GM19452 (cell line): ENCODE data around the gene TYMP.

Experiments used
- ATAC-seq: cut with Tn5 transposase; IDR thresholded peaks from one replicate; pipeline ENCODE4 v1.9.1; 2021; ENCODE audit not compliant: unreplicated experiment

TYMP gene

DNA sequence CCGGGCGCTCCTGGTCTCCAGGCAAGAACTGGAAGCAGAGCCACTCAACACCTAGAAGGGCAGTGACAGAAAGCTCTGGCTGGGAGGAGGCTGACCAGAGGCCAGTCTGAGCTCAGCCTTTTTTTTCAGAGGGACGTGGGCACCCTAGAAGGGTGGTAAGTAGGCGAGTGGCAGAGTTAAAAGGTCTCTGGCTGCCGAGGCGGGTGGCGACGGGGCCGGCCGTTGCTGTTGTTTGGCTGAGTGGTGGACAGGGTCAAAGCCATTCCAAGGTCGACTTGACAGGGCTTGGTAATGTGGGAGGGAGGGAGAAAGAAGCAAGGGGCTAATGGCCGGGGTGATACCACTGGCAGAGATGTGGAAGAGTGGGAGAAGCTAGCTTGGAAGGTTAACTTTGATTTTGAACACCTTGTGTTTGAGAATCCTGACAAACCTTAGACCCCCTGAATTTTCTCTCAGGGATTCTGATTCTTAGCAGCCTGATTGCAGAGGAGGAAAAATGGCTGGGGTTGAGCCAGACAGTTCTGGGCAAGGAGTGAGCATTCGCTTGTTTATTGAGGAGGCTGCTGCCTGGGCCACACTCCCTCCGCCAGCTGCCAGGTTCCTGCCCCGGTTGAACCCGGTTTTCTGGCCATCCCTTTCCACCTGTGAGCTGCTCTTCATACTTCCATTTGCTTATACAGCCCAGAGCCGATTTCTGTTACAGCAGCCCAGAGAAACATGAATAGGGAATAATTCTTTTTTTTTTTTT is 33.8 kb upstream of the TYMP start:
- no peak for ATAC-seq

DNA sequence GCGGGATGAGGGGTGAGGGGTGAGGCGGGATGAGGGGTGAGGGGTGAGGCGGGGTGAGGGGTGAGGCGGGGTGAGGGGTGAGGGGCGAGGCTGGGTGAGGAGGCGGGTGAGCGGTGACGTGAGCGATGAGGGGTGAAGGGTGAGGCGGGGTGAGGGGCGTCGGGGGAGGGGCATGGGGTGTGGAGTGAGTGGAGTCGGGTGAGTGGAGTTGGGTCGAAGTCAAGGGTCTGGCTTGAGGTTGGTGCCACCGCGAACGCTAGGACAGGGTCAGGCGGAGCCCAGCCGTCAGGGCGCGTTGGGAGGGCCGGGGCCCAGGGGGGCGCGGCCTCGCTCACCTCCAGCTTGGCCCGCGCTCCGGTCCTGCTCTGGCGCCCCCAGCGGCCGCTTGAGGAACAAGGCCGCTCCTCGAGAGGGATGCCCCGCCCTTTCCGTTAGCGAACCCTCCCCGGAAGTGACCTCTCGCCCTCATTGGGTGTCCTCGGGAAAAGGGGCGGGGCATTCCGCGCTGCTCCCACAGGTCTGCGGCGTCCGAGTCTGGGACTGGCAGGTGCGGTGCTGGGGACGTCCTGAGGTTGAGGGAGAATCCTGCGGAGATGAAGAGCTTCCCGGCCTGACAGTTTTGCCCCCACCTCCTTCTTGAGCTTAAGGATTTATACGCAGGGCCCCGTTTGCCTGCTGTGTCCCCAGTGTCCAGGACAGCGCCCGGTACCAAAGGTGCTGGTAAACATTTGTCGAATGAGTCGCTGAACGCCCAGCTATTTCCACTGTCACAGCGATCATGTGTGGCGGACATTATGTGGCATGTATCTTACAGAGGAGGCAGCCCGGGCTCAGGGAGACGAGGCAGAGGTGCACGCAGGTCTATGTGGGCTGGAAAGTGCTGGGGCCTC is 33.0 kb upstream of the TYMP start, which contains the start of gene SYCE3:
TSS of gene SYCE3 (minus strand) at position 397 of the 890 bp plus-strand sequence. CDS start 6,514 bp downstream, outside the sequence.
- peak; percentile 93 for ATAC-seq

GRCh38 chr22:50561401-50562358 is 31.9 kb upstream of the TYMP start:
- ATAC-seq = no peak

- ATAC-seq = no peak
These were observed 30.2 kb upstream of the TYMP start for GRCh38 chr22:50560034-50560433.

DNA sequence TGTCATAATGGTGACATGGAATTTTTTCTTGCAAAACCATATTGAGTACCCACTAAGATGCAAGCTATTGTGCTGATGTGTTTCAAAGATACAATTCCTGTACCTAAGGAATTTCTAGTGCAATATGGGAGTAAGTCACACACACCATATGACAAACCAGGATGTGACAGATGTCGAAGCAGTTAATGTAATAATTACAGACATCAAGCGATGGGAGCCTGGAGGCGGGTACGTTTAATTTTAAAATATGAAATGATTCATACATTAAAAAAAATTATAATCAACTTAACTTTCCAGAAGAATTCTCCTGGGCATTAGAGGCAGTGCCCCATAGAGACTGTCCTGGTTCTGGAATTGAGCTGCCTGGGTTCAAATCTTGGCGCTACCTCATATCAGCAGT is 26.9 kb upstream of the TYMP start:
- no peak for ATAC-seq

DNA sequence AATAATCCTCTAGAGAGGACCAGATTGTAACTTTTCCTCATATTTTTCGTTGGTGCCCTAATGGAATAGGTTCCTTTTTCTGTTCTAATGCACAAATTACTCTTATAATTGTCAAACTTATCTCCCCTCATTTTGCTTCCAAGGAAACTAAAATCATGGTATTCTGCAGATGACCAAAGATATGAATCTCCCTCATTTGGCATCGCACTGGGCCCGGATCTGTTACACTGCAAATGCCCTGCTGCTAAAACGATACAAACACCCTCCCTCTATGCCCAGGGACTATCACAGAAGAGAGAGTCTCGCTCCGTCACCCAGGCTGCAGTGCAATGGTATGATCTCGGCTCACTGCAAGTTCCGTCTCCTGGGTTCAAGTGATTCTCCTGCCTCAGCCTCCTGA is 23.5 kb upstream of the TYMP start:
- no peak for ATAC-seq

GRCh38 chr22:50551160-50551752 is 21.4 kb upstream of the TYMP start:
- ATAC-seq = no peak

GRCh38 chr22:50550395-50550794 is 20.6 kb upstream of the TYMP start:
- ATAC-seq = no peak

- ATAC-seq = no peak
These were observed 19.3 kb upstream of the TYMP start for GRCh38 chr22:50548921-50549790.

GRCh38 chr22:50548040-50548920 is 18.5 kb upstream of the TYMP start:
- no peak for ATAC-seq

DNA sequence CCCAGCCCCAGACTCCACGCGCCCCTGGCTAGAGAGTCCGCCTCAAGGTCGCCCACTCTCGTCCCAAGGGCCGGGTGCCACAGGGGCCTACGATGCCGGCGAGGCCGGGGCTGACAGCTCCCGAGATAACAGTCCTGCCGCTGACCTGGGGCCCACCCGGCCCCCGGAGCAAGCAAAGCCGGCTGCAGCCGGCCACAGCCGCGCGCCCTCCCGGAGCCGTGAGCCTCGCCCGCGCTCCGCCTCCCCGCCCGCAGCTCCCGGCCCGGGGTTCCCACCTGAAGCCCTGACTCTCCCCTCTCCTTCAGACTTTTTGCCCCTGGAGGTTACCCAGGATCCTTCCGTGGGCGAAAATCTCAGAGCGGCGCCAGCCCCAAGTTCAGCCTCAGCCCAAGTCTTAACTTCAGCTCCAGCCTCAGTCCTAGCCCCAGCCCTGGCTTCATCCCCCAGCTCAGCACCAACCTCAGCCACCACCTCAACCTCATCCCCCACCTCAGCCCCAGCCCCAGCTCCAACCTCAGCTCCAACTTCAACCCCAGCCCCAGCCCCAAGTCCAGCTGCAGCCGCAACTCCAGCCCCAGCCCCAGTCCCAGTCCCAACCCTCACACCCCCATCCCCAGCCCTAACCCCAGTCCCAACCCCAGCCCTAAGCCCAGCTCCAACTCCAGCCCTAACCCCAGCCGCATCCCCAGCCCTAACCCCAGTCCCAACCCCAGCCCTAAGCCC is 17.6 kb upstream of the TYMP start:
- ATAC-seq = no peak

DNA sequence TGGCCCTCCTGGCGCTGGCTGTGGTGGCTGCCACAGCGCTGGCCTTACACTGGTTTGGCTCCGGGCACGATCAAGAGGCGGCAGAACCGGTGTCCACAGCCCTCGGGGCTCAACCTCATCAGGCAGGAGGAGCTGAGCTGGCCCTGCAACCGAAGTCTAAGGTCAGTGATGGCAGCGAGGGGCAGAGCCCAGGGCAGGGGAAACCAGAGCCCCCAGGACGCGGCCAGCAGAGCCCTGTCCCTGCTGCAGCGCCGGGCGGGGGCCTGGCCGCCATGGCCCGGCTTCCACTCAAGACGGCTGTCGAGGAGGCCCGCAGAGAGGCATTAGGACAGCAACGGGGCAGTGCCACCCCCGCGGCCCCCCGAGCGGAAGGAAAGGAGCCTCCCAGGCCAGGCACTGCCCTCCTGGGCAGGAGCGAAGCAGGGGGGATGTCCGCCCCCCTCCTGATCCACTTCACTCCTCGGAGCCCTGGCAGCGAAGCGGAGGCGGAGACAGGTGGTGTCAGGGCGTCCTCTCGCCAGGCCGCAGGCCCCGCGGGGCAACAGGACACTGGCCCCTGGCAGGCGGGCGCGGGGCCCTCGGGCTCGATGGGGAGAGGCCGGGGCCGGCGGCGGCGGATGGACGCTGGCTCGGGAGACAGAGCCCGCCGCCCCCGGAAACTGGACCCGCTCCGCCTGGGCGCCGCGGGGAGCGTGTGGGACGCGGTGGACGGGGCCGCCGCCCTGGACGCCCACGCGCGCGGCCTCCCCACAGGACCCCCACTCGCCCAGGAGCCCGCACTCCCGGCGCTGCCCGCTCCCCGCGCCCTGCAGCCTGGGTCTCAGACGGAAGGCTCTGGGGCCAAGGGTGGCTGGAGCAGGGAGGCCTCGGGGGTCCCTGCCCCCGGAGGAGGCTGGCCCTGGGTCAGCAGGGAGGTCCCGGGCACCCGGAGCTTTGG is 16.8 kb upstream of the TYMP start:
- ATAC-seq = no peak

DNA sequence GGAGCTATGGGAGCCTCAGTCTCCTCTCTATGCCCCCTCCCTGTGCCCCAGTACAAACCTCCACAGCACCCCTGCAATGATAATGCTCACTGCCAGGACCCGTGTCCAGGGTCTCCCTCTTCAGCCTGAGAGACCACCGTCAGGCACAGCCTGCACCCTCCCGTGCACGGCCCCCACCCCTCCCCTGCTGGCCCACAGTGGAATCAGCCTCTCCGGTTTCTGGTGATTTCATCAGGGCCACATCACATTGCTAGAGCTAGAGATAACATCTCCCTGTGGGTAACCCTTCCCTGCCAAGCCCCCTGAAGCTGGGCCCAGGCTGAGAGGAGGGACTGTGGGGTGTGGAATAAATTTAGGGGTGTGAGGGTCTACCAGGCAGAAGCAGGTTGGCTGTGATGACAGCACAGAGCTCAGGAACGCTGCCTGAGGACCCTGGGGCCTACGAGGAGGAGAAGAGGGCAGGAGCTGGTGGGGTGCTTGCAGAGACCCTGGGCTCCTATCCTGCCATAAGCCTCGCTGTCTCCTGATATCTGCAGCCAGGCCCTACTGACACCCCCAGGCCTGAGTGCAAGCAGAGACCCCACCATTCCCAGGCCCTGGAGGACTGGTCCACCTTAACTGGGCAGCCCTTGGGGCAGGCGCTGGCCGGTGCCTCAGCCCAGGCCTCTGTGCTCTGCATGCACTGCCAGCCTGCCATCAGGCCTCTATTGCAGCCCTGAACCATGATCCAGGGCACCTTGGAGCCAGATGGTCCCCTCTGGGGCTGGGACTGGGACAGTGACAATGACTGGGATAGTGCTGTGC is 15.9 kb upstream of the TYMP start, which contains the start of gene KLHDC7B:
TSS of gene KLHDC7B (plus strand) at position 378 of the 804 bp plus-strand sequence. CDS start at position 723, 345 bp downstream.
- no peak for ATAC-seq

GRCh38 chr22:50544746-50545253 is 15.0 kb upstream of the TYMP start:
- ATAC-seq = no peak

DNA sequence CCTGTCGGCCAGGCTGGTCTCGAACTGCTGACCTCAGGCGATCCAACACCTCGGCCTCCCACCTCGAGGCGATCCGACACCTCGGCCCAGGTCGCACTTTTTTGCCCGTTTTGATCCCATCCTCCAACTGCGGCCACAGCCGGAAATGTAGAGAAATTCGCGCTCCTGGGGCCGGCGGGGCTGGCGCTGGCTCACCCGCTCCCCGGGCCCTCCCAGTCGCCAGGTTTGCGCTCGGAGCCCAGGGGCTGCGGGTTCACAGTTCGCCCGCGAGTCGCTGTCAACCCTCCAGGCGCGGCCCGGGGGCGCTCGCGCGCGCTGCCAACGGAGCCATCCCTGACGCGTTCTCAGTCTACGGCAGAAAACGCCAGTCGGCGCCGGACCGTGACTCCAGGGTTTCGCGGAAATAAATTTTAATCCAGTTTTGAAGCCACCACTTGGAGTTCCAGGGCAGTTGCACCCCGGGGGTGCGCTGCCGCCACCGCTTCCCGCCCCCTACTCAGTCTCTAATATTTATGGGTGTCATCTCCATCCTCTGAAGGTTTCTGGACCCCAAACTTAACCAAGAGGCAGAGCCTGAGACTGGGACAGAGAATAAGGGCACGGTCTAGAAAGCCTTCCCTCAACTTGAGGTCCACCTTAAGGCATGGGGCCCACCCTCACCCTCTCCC is 14.4 kb upstream of the TYMP start:
- no peak for ATAC-seq
